Neural cell (in vitro differentiated cells): Measurements from ENCODE around the gene DRD2. TPM values are rescaled to one million over a fixed set of nuclear protein-coding genes. Genes with fewer than 3 reads are reported as not detected.

Experiments used
- H2AFZ ChIP-seq: fragments of 200-600, 300-800 bp; sonication (generic), shearing (Covaris generic); 2 replicates; pipeline ENCODE4 v1.6.0; 2014; ENCODE audit warnings: low read depth, mild to moderate bottlenecking, antibody characterized with exemption, low read length, moderate library complexity
- H3F3A ChIP-seq: fragments of 200-600 bp; shearing (Covaris generic); 2 replicates; pipeline ENCODE4 v1.6.1; 2016; ENCODE audit warnings: mild to moderate bottlenecking, moderate library complexity, mixed read lengths, antibody characterized with exemption, low read length; ENCODE audit not compliant: insufficient read depth, poor library complexity, severe bottlenecking
- H3K27ac ChIP-seq: fragments of 200-600, 300-800 bp; sonication (generic), shearing (Covaris generic); 2 replicates; pipeline ENCODE4 v1.5.1; 2014; ENCODE audit warnings: mild to moderate bottlenecking, low read length, moderate library complexity
- H3K27me3 ChIP-seq: fragments of 300-800, 200-600 bp; sonication (generic), shearing (Covaris generic); 2 replicates; pipeline ENCODE4 v1.6.0; 2014; ENCODE audit warnings: mild to moderate bottlenecking, low read depth, low read length, moderate library complexity; ENCODE audit not compliant: insufficient read depth
- H3K36me3 ChIP-seq: fragments of 300-800, 200-600 bp; sonication (generic), shearing (Covaris generic); 2 replicates; pipeline ENCODE4 v1.5.1; 2014; ENCODE audit warnings: mild to moderate bottlenecking, antibody characterized with exemption, low read length, moderate library complexity; ENCODE audit not compliant: insufficient read depth
- H3K4me2 ChIP-seq: fragments of 300-800, 200-600 bp; sonication (generic), shearing (Covaris generic); 2 replicates; pipeline ENCODE4 v1.6.0; 2014; ENCODE audit warnings: mild to moderate bottlenecking, low read length
- H3K4me3 ChIP-seq: fragments of 300-800, 200-600 bp; sonication (generic), shearing (Covaris generic); 2 replicates; pipeline ENCODE4 v1.5.1; 2014; ENCODE audit warnings: mild to moderate bottlenecking, low read length, moderate library complexity
- H3K79me2 ChIP-seq: fragments of 200-600 bp; shearing (Covaris generic); replicated peaks from 2 replicates; pipeline ENCODE4 v1.6.0; 2014; ENCODE audit warnings: mild to moderate bottlenecking, low read length, moderate library complexity; ENCODE audit not compliant: insufficient read depth
- H3K9ac ChIP-seq: fragments of 300-800, 200-600 bp; sonication (generic), shearing (Covaris generic); 2 replicates; pipeline ENCODE4 v1.6.1; 2016; ENCODE audit warnings: mild to moderate bottlenecking, low read length, mixed read lengths
- H3K9me2 ChIP-seq: fragments of 200-600 bp; shearing (Covaris generic); 2 replicates; pipeline ENCODE4 v1.6.1; 2016; ENCODE audit warnings: mild to moderate bottlenecking, low read length, mixed read lengths; ENCODE audit not compliant: insufficient read depth
- H3K9me3 ChIP-seq: fragments of 200-600, 300-800 bp; sonication (generic), shearing (Covaris generic); 2 replicates; pipeline ENCODE4 v1.6.1; 2016; ENCODE audit warnings: mild to moderate bottlenecking, mixed run types, low read length, moderate library complexity, mixed read lengths
- H4K20me1 ChIP-seq: fragments of 200-600 bp; shearing (Covaris generic); 2 replicates; pipeline ENCODE4 v1.6.1; 2016; ENCODE audit warnings: mild to moderate bottlenecking, mixed run types; ENCODE audit not compliant: insufficient read depth
- CTCF ChIP-seq: fragments of 450-650 bp; IDR thresholded peaks from 2 replicates; pipeline ENCODE4 v1.5.1; 2014; ENCODE audit warnings: antibody characterized with exemption, mild to moderate bottlenecking, moderate library complexity; ENCODE audit not compliant: poor library complexity, severe bottlenecking
- EP300 ChIP-seq: fragments of 450-650 bp; conservative IDR thresholded peaks from 2 replicates; pipeline ENCODE4 v1.6.1; 2014; ENCODE audit warnings: antibody characterized with exemption, mild to moderate bottlenecking, moderate library complexity; ENCODE audit not compliant: poor library complexity, severe bottlenecking
- EZH2 ChIP-seq: fragments of 200-600, 300-800 bp; shearing (Covaris generic), sonication (generic); IDR thresholded peaks from 2 replicates; pipeline ENCODE4 v1.6.1; 2014; ENCODE audit warnings: antibody characterized with exemption, low read length, borderline replicate concordance, mild to moderate bottlenecking; ENCODE audit not compliant: insufficient read depth, poor library complexity, severe bottlenecking
- MXI1 ChIP-seq: fragments of 450-650 bp; conservative IDR thresholded peaks from 2 replicates; pipeline ENCODE4 v1.6.1; 2014; ENCODE audit warnings: antibody characterized with exemption, mild to moderate bottlenecking; ENCODE audit not compliant: poor library complexity, severe bottlenecking
- POLR2AphosphoS5 ChIP-seq: IDR thresholded peaks from 2 replicates; pipeline ENCODE4 v1.6.1; 2012
- RAD21 ChIP-seq: fragments of 450-650 bp; conservative IDR thresholded peaks from 2 replicates; pipeline ENCODE4 v1.6.1; 2014; ENCODE audit warnings: antibody characterized with exemption, mild to moderate bottlenecking, moderate library complexity
- SMC3 ChIP-seq: fragments of 450-650 bp; conservative IDR thresholded peaks from 2 replicates; pipeline ENCODE4 v1.6.1; 2014; ENCODE audit warnings: antibody characterized with exemption, mild to moderate bottlenecking, moderate library complexity; ENCODE audit not compliant: poor library complexity
- TAF1 ChIP-seq: IDR thresholded peaks from 2 replicates; pipeline ENCODE4 v1.6.1; 2012; ENCODE audit warnings: low read depth
- polyA plus RNA-seq: library from polyadenylated mRNA; depleted of rRNA; stranded (reverse); fragments of >200 nt; gene quantifications from 2 replicates; pipeline ENCODE4 v1.2.3, GENCODE V29; 2014
- TF ChIP-seq, protein P1 (sequence below): IDR thresholded peaks from 2 replicates; pipeline ENCODE4 v1.6.1; 2012; ENCODE audit warnings: borderline replicate concordance

DRD2 gene
- polyA plus RNA-seq, 1 donor from 2014 or later = 0.24 TPM

DNA sequence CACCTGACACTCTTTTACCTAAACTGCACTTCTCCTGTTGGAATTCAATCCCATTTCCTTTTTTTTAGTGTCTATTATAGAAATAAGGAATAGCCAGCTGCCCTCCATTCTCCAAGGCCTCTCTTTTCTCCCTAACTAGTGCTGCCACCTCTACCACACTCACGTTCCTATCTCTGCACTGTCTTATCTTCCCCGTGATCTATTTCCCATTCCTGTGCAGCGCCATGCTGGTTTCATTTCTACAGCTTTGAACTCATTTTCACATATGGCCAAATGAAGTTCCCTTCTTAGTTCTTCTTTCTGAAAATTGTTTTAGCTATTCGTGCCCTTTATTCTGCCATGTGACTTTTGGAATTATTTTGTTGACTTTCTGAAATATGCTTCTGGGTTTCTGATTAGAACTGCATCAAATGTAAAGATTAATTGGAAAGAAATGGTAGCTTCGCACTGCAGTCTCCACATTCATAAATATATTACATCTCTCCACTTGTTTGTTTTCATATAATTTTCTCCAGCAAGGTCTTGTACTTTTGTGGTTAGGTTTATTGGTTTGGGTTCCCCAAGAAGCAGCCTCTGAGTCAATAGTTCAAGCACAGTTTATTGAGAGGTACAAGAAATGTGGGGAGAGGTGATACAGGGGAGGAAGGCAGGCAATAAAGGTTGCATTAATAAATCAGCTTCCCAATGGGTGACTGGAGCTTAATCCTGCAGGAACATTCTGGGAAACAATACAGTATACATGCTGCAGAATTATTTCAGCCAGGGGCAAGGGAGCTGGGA, 43.7 kb upstream of the DRD2 start:
- Histone ChIP-seq H3K36me3 (no peaks in the 10 kb centered on the region), H3K4me2 (no peak overlapping the region), H3K9ac (no peak overlapping the region), H3K9me2 (no peaks in the 10 kb centered on the region), H3K4me3 (no peak overlapping the region), H3F3A (no peaks in the 10 kb centered on the region), H3K27me3 (no peaks in the 10 kb centered on the region), H3K9me3 (no peaks in the 10 kb centered on the region), H4K20me1 (no peaks in the 10 kb centered on the region), H3K79me2 (no peaks in the 10 kb centered on the region), H2AFZ (no peak overlapping the region), H3K27ac (no peak overlapping the region)
- no peak for TF ChIP-seq POLR2AphosphoS5

GRCh38 chr11:113517361-113517760, 42.2 kb upstream of the DRD2 start:
- Histone ChIP-seq H3K27me3 (no peaks in the 10 kb centered on the region), H4K20me1 (no peaks in the 10 kb centered on the region), H2AFZ (no peak overlapping the region), H3K9ac (no peak overlapping the region), H3K27ac (no peak overlapping the region), H3K9me3 (no peaks in the 10 kb centered on the region), H3K36me3 (no peaks in the 10 kb centered on the region), H3K9me2 (no peaks in the 10 kb centered on the region), H3K4me3 (no peak overlapping the region), H3F3A (no peaks in the 10 kb centered on the region), H3K4me2 (no peak overlapping the region), H3K79me2 (no peaks in the 10 kb centered on the region)
- TF ChIP-seq, protein P1, sequence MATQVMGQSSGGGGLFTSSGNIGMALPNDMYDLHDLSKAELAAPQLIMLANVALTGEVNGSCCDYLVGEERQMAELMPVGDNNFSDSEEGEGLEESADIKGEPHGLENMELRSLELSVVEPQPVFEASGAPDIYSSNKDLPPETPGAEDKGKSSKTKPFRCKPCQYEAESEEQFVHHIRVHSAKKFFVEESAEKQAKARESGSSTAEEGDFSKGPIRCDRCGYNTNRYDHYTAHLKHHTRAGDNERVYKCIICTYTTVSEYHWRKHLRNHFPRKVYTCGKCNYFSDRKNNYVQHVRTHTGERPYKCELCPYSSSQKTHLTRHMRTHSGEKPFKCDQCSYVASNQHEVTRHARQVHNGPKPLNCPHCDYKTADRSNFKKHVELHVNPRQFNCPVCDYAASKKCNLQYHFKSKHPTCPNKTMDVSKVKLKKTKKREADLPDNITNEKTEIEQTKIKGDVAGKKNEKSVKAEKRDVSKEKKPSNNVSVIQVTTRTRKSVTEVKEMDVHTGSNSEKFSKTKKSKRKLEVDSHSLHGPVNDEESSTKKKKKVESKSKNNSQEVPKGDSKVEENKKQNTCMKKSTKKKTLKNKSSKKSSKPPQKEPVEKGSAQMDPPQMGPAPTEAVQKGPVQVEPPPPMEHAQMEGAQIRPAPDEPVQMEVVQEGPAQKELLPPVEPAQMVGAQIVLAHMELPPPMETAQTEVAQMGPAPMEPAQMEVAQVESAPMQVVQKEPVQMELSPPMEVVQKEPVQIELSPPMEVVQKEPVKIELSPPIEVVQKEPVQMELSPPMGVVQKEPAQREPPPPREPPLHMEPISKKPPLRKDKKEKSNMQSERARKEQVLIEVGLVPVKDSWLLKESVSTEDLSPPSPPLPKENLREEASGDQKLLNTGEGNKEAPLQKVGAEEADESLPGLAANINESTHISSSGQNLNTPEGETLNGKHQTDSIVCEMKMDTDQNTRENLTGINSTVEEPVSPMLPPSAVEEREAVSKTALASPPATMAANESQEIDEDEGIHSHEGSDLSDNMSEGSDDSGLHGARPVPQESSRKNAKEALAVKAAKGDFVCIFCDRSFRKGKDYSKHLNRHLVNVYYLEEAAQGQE = no peak
- no peak for TF ChIP-seq RAD21
- no peak for TF ChIP-seq TAF1
- TF ChIP-seq MXI1 = no peak
- no peak for TF ChIP-seq EP300
- TF ChIP-seq EZH2 = no peak
- TF ChIP-seq POLR2AphosphoS5 = no peak
- TF ChIP-seq SMC3 = no peak
- TF ChIP-seq CTCF = no peak
